WTC11 (cell line): ENCODE data around the gene KCNN1. TPM values are rescaled to one million over a fixed set of nuclear protein-coding genes. Genes with fewer than 3 reads are reported as not detected.

Experiments
- ATAC-seq: fragments of 200-7000 bp; cut with Tn5 transposase; 2 replicates; pipeline ENCODE4 v1.10.0; 2021; ENCODE audit warnings: mild to moderate bottlenecking, moderate library complexity
- CTCF ChIA-PET: fragments of 300-600 bp; sonication (Branson Sonifier 250); formaldehyde crosslinking; loops from one replicate; lab custom pipeline; 2021; ENCODE audit warnings: antibody characterized with exemption; lab: Charles Lee
- POLR2A ChIA-PET: fragments of 350-600 bp; sonication (Branson Sonifier 250); formaldehyde crosslinking; loops from one replicate; lab custom pipeline; 2021; ENCODE audit warnings: antibody characterized with exemption; lab: Charles Lee
- DNase-seq: peaks from one replicate; pipeline ENCODE4 v3.0.0; 2021; ENCODE audit warnings: low spot score
- H3K27ac Mint-ChIP-seq: 2 replicates; pipeline ENCODE4 v1.8.0; 2021; ENCODE audit warnings: mixed read lengths
- H3K27me3 Mint-ChIP-seq: 2 replicates; pipeline ENCODE4 v1.8.0; 2021; ENCODE audit warnings: low read depth, mild to moderate bottlenecking, moderate library complexity, mixed read lengths
- H3K36me3 Mint-ChIP-seq: 2 replicates; pipeline ENCODE4 v1.8.0; 2021; ENCODE audit warnings: mixed read lengths
- H3K4me1 Mint-ChIP-seq: 2 replicates; pipeline ENCODE4 v1.8.0; 2022; ENCODE audit warnings: mixed read lengths
- H3K4me3 Mint-ChIP-seq: 2 replicates; pipeline ENCODE4 v1.8.0; 2021; ENCODE audit warnings: mild to moderate bottlenecking, moderate library complexity, mixed read lengths
- H3K9me3 Mint-ChIP-seq: 2 replicates; pipeline ENCODE4 v1.8.0; 2021; ENCODE audit warnings: mixed read lengths
- E2F1 ChIP-seq: sonication (generic); formaldehyde crosslinking; IDR thresholded peaks from 2 replicates; pipeline ENCODE4 v1.8.0; 2022; ENCODE audit warnings: mild to moderate bottlenecking, missing genetic modification reagents
- SMAD4 ChIP-seq: sonication (generic); formaldehyde crosslinking; IDR thresholded peaks from 2 replicates; pipeline ENCODE4 v1.8.0; 2022; ENCODE audit warnings: mild to moderate bottlenecking, missing genetic modification reagents
- ZNF425 ChIP-seq: fragments of 250-450 bp; sonication (Bioruptor Pico); conservative IDR thresholded peaks from 2 replicates; pipeline ENCODE4 v1.9.0; 2021; ENCODE audit warnings: mild to moderate bottlenecking
- total RNA-seq: library from RNA; stranded (reverse); gene quantifications from 3 replicates; pipeline ENCODE4 v1.2.3, GENCODE V29; 2021

The KCNN1 gene
- total RNA-seq, 1 experiment from 2014 or later = 15.3 TPM

- Mint-ChIP-seq H3K27me3 (peaks cover 4% of the 10 kb centered on the region; the same call in 1 of the 2 replicates), H3K27ac (no peak overlapping the region), H3K36me3 (no peaks in the 10 kb centered on the region), H3K4me3 (no peak overlapping the region), H3K9me3 (no peaks in the 10 kb centered on the region), H3K4me1 (peaks cover 9% of the 10 kb centered on the region)
- ATAC-seq = no peak
- no peak for TF ChIP-seq ZNF425 (CRISPR knock-in tag)
- TF ChIP-seq SMAD4 (CRISPR knock-in tag) = no peak
- no peak for TF ChIP-seq E2F1 (CRISPR knock-in tag)
- DNase-seq = no peak
- POLR2A ChIA-PET = no interaction called here
- CTCF ChIA-PET = no interaction called here
Measured at GRCh38 chr19:18049385-18049784, 82.5 kb downstream of the KCNN1 start.

Other genes starting within 250 kb of the KCNN1 start
- gene MAP1S, start 247.6 kb upstream of the KCNN1 start, total RNA-seq = 115 to 124 TPM (median 120 TPM) in 3 replicates
- 22.8 to 26.8 TPM (median 25.1 TPM) in 3 replicates for gene FCHO1, start 215.6 kb upstream of the KCNN1 start, total RNA-seq
- 1.2 to 1.9 TPM (median 1.3 TPM) in 3 replicates for gene B3GNT3, start 172.0 kb upstream of the KCNN1 start, total RNA-seq
- 0.79 to 1.2 TPM (median 1.2 TPM) in 3 replicates for gene INSL3, start 145.6 kb upstream of the KCNN1 start, total RNA-seq
- gene JAK3, start 119.1 kb upstream of the KCNN1 start, total RNA-seq = 4.4 to 5.6 TPM (median 5.6 TPM) in 3 replicates
- gene RPL18A, start 107.2 kb upstream of the KCNN1 start, total RNA-seq = 2,950 to 3,448 TPM (median 3,445 TPM) in 3 replicates
- gene SLC5A5, start 95.2 kb upstream of the KCNN1 start, total RNA-seq = 2.5 TPM in 3 replicates
- 152 to 159 TPM (median 156 TPM) in 3 replicates for gene CCDC124, start 34.1 kb upstream of the KCNN1 start, total RNA-seq
- 9.2 to 9.9 TPM (median 9.8 TPM) in 3 replicates for gene ARRDC2, start 41.1 kb downstream of the KCNN1 start, total RNA-seq
- not detected in 3 replicates for gene IL12RB1, start 119.8 kb downstream of the KCNN1 start, total RNA-seq
- 10.8 to 11.5 TPM (median 11.2 TPM) in 3 replicates for gene MAST3, start 130.7 kb downstream of the KCNN1 start, total RNA-seq
- gene PIK3R2, start 186.1 kb downstream of the KCNN1 start, total RNA-seq = 51.9 to 56.9 TPM (median 53.8 TPM) in 3 replicates
- 20.2 to 30.3 TPM (median 26.2 TPM) in 3 replicates for gene IFI30, start 206.7 kb downstream of the KCNN1 start, total RNA-seq
- gene MPV17L2, start 226.1 kb downstream of the KCNN1 start, total RNA-seq = 26.3 to 29.8 TPM (median 28.0 TPM) in 3 replicates
- gene RAB3A, start 236.9 kb downstream of the KCNN1 start, total RNA-seq = 12.2 to 14.7 TPM (median 14.6 TPM) in 3 replicates